Measurements from ENCODE around the gene DHH. TPM values are rescaled to one million over a fixed set of nuclear protein-coding genes. Genes with fewer than 3 reads are reported as not detected.

DHH gene
- total and polyA plus RNA-seq, 7 experiments from 2014 or later, result 0.24 to 0.91 (median 0.76) TPM; not detected in 2

DNA sequence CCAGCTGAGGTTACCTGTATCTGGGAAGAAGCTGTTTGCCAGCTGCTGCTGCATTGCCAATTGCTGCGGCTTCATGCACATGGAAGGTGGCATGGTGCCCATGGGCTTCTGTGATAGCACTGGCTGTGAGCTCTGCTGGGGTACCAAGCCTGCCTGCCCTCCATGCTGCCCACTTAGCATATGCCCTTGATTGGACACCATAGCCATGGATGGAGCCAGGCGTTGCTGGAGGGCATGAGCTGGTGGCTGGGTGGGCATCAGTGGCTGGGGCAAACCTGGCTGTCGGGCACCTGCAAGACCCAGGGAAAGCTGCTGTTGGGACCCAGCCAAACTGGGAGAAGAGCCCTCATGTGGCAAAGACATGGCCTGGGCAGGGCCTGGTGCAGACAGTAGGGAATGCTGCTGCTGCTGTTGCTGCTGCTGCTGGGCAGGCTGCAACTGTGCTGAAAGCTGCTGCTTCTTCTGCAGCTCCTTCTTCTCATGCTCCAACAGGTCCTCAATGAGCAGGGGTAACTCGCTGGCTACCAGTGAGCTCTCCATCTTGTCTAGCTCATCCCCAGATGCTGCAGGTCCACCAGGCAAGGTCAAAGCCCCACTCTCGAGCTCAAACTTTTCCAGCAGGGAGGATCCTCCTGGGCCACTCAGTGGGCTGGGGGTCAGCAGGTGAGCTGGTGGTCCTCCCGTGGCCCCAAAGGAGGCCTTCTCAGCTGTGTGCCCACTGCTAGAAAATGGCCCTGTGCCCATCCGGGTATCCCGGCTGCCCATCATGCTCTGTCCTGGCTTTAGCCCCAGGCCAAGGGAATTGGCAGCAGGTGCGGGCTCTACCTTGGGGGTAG is 57.3 kb downstream of the DHH start:
- Mint-ChIP-seq H3K27ac (peak overlapping the region in 2 of 9 donors; percentile 22 to 53), H3K9me3 (no peaks in the 10 kb centered on the region), H3K4me3 (no peak overlapping the region), H3K27me3 (no peaks in the 10 kb centered on the region), H3K4me1 (peaks cover 0 to 4% (median 0%) of the 10 kb centered on the region in 7 donors), H3K36me3 (peaks cover 0 to 26% (median 9%) of the 10 kb centered on the region in 5 donors)
- H3K27me3 ChIP-seq (ENCODE audit: control insufficient read depth in 2 of 2, insufficient read depth in 2 of 2, low read length in 2 of 2), result no peaks in the 10 kb centered on the region
- CTCF ChIA-PET, result interaction anchor here (0.7 to 0.9 kb wide), 2 partner anchors 13 to 133 kb away, joined by 3 read pairs; a partner anchor contains a TSS
- POLR2A ChIA-PET, result interaction anchor here (0.5 to 1.1 kb wide), 3 partner anchors 9 to 1366 kb away, joined by 3 to 4 read pairs (median 3); no protein-coding TSS in a partner anchor
- H3K4me3 ChIP-seq (ENCODE audit: low read length), result no peak overlapping the region
- intact Hi-C loops (cut with micrococcal nuclease), result no loop called here
- H3K36me3 ChIP-seq (ENCODE audit: control insufficient read depth in 2 of 3, insufficient read depth in 3 of 3, low read length in 3 of 3), result peaks cover 22 to 94% (median 31%) of the 10 kb centered on the region in 3 experiments
- H3K9me3 ChIP-seq (ENCODE audit: control insufficient read depth in 2 of 3, low read length in 3 of 3), result no peaks in the 10 kb centered on the region
- ATAC-seq, result no peak
- no peaks in the 10 kb centered on the region for H3K4me1 ChIP-seq (ENCODE audit: control insufficient read depth in 2 of 2, insufficient read depth in 2 of 2, low read length in 2 of 2)
- no peak overlapping the region for H3K27ac ChIP-seq (ENCODE audit: low read depth, low read length)
- DNase-seq, result no peak

Other genes starting within 250 kb of the DHH start
- 100 to 1,000 TPM in 3 of 5 experiments, 10 to 100 TPM in 2; 84.0 to 160 (median 127) TPM for gene DDX23, start 242.6 kb downstream of the DHH start, total RNA-seq
- gene DDX23, start 242.6 kb downstream of the DHH start, polyA plus RNA-seq, result 10 to 100 TPM; 32.8 to 65.6 TPM
- gene RND1, start 228.9 kb downstream of the DHH start, total RNA-seq, result 10 to 100 TPM in 1 of 5 experiments, 1 to 10 TPM in 4; 1.1 to 13.5 (median 2.3) TPM
- gene RND1, start 228.9 kb downstream of the DHH start, polyA plus RNA-seq, result under 1 TPM; 0.17 to 0.94 TPM
- 10 to 100 TPM; 40.3 to 55.7 (median 48.5) TPM for gene FKBP11, start 169.3 kb downstream of the DHH start, total RNA-seq
- gene FKBP11, start 169.3 kb downstream of the DHH start, polyA plus RNA-seq, result 10 to 100 TPM; 74.2 to 83.7 TPM
- 100 to 1,000 TPM in 1 of 5 experiments, 10 to 100 TPM in 4; 48.7 to 137 (median 56.1) TPM for gene ARF3, start 137.3 kb downstream of the DHH start, total RNA-seq
- 10 to 100 TPM; 15.9 to 21.9 TPM for gene ARF3, start 137.3 kb downstream of the DHH start, polyA plus RNA-seq
- 10 to 100 TPM in 1 of 5 experiments, 1 to 10 TPM in 4; 1.8 to 10.7 (median 7.5) TPM for gene WNT10B, start 123.1 kb downstream of the DHH start, total RNA-seq
- under 1 TPM; 0.07 to 0.15 TPM for gene WNT10B, start 123.1 kb downstream of the DHH start, polyA plus RNA-seq
- 1 to 10 TPM in 1 of 5 experiments, under 1 TPM in 3, not detected in 1; 0.30 to 1.5 (median 0.49) TPM for gene WNT1, start 116.5 kb downstream of the DHH start, total RNA-seq
- under 1 TPM in 1 of 2 donors, not detected in 1; 0.24 TPM for gene WNT1, start 116.5 kb downstream of the DHH start, polyA plus RNA-seq
- gene DDN, start 95.4 kb downstream of the DHH start, total RNA-seq, result under 1 TPM in 3 of 5 experiments, not detected in 2; 0.19 to 0.71 (median 0.27) TPM
- not detected for gene DDN, start 95.4 kb downstream of the DHH start, polyA plus RNA-seq
- 10 to 100 TPM; 34.0 to 74.4 (median 50.6) TPM for gene PRKAG1, start 76.0 kb downstream of the DHH start, total RNA-seq
- gene PRKAG1, start 76.0 kb downstream of the DHH start, polyA plus RNA-seq, result 10 to 100 TPM; 39.4 to 49.6 TPM
- 100 to 1,000 TPM; 129 to 167 (median 151) TPM for gene KMT2D, start 34.0 kb downstream of the DHH start, total RNA-seq
- 10 to 100 TPM in 1 of 2 donors, 1 to 10 TPM in 1; 6.6 to 26.4 TPM for gene KMT2D, start 34.0 kb downstream of the DHH start, polyA plus RNA-seq
- gene RHEBL1, start 24.8 kb downstream of the DHH start, total RNA-seq, result 1 to 10 TPM; 1.8 to 9.4 (median 3.3) TPM
- gene RHEBL1, start 24.8 kb downstream of the DHH start, polyA plus RNA-seq, result 1 to 10 TPM; 1.8 to 3.8 TPM
- 100 to 1,000 TPM in 4 of 5 experiments, 10 to 100 TPM in 1; 67.4 to 328 (median 263) TPM for gene LMBR1L, start 16.0 kb upstream of the DHH start, total RNA-seq
- gene LMBR1L, start 16.0 kb upstream of the DHH start, polyA plus RNA-seq, result 10 to 100 TPM; 40.7 to 58.6 TPM
- gene TUBA1B, start 36.6 kb upstream of the DHH start, total RNA-seq, result 1,000 to 10,000 TPM in 1 of 5 experiments, 100 to 1,000 TPM in 4; 124 to 1,463 (median 279) TPM
- 100 to 1,000 TPM; 473 to 648 TPM for gene TUBA1B, start 36.6 kb upstream of the DHH start, polyA plus RNA-seq
- gene TUBA1A, start 94.3 kb upstream of the DHH start, total RNA-seq, result 100 to 1,000 TPM in 2 of 5 experiments, 10 to 100 TPM in 3; 61.8 to 492 (median 98.8) TPM
- 100 to 1,000 TPM; 176 to 178 TPM for gene TUBA1A, start 94.3 kb upstream of the DHH start, polyA plus RNA-seq
- gene TUBA1C, start 170.3 kb upstream of the DHH start, total RNA-seq, result 100 to 1,000 TPM in 1 of 5 experiments, 10 to 100 TPM in 4; 17.9 to 195 (median 24.1) TPM
- 10 to 100 TPM; 21.5 to 23.1 TPM for gene TUBA1C, start 170.3 kb upstream of the DHH start, polyA plus RNA-seq
- gene PRPH, start 200.3 kb upstream of the DHH start, total RNA-seq, result not detected
- gene PRPH, start 200.3 kb upstream of the DHH start, polyA plus RNA-seq, result not detected
- gene TROAP, start 228.5 kb upstream of the DHH start, total RNA-seq, result 10 to 100 TPM in 1 of 5 experiments, 1 to 10 TPM in 2, under 1 TPM in 1, not detected in 1; 0.83 to 58.2 (median 1.3) TPM
- gene TROAP, start 228.5 kb upstream of the DHH start, polyA plus RNA-seq, result under 1 TPM in 1 of 2 donors, not detected in 1; 0.21 TPM
- gene C1QL4, start 242.4 kb upstream of the DHH start, total RNA-seq, result not detected
- gene C1QL4, start 242.4 kb upstream of the DHH start, polyA plus RNA-seq, result not detected

Measured in naive thymus-derived CD4-positive, alpha-beta T cell (primary cell).